Tibial nerve (tissue), 4 donors: ENCODE results near the gene SERINC3. TPM values are rescaled to one million over a fixed set of nuclear protein-coding genes. Genes with fewer than 3 reads are reported as not detected.

Experiments used
- DNase-seq, 2 donors: peaks; one replicate each; pipeline ENCODE4 v3.0.0-alpha.2; 2019; ENCODE audit warnings: low spot score in 2 of 2
- H3K27ac ChIP-seq, 4 donors: fragments of 200-600 bp; sonication (generic) in 3 of 4; one replicate each; pipeline ENCODE4 v1.5.1; 2017 to 2019; ENCODE audit warnings: mild to moderate bottlenecking in 1 of 4
- H3K27me3 ChIP-seq, 2 donors: fragments of 200-600 bp; sonication (generic) in 1 of 2; one replicate each; pipeline versions ENCODE4 v1.5.1 to v1.6.0; 2017 to 2019
- H3K36me3 ChIP-seq, 3 donors: fragments of 200-600 bp; sonication (generic); one replicate each; pipeline ENCODE4 v1.5.1; 2018 to 2019
- H3K4me1 ChIP-seq, 4 donors: fragments of 200-600 bp; sonication (generic) in 3 of 4; one replicate each; pipeline ENCODE4 v1.5.1; 2017 to 2019
- H3K4me3 ChIP-seq, 4 donors: fragments of 200-600 bp; sonication (generic) in 3 of 4; one replicate each; pipeline ENCODE4 v1.5.1; 2017 to 2019; ENCODE audit warnings: mild to moderate bottlenecking in 1 of 4, moderate library complexity in 1 of 4
- H3K9me3 ChIP-seq, 4 donors: fragments of 200-600 bp; sonication (generic) in 3 of 4; one replicate each; pipeline ENCODE4 v1.5.1; 2017 to 2019
- CTCF ChIP-seq, 5 experiments: fragments of 200-600 bp in 3 of 5; fragments of 450-650 bp in 2 of 5; sonication (generic) in 3 of 5; IDR thresholded peaks; one replicate each; pipeline ENCODE4 v1.5.1; 2016 to 2019; ENCODE audit warnings: antibody characterized with exemption in 5 of 5, mild to moderate bottlenecking in 3 of 5, moderate library complexity in 2 of 5
- EP300 ChIP-seq, 2 donors: sonication (generic); formaldehyde crosslinking; IDR thresholded peaks; one replicate each; pipeline ENCODE4 v1.6.1; 2017; ENCODE audit warnings: antibody characterized with exemption in 2 of 2, mild to moderate bottlenecking in 1 of 2
- POLR2A ChIP-seq, 2 donors: fragments of 450-650 bp; IDR thresholded peaks; one replicate each; pipeline ENCODE4 v1.6.1; 2017; ENCODE audit warnings: antibody characterized with exemption in 2 of 2, mild to moderate bottlenecking in 2 of 2, moderate library complexity in 2 of 2
- WGBS, 2 donors: methylation state at CpG; one replicate each; pipeline ENCODE4 v1.1.5; 2018; 5-methylcytosine and 5-hydroxymethylcytosine counted together
- total RNA-seq, 4 donors: library from RNA; depleted of rRNA; stranded (reverse); fragments of >200 nt; gene quantifications; one replicate each; pipeline ENCODE4 v1.1.0, GENCODE V29; 2016

Gene SERINC3
- total RNA-seq, 4 donors from 2014 or later, result 59.7 to 97.5 (median 86.7) TPM

- no peak for DNase-seq
- no peak for TF ChIP-seq POLR2A (IDR thresholded peaks at IDR 0.05)
- no peak for TF ChIP-seq EP300 (IDR thresholded peaks at IDR 0.05)
- no peak for TF ChIP-seq CTCF (IDR thresholded peaks at IDR 0.05)
- no peak overlapping the region for H3K4me3 ChIP-seq
- H3K27ac ChIP-seq, result no peak overlapping the region
- no peaks in the 10 kb centered on the region for H3K27me3 ChIP-seq
- no peaks in the 10 kb centered on the region for H3K36me3 ChIP-seq
- H3K4me1 ChIP-seq, result peaks cover 0 to 18% (median 1%) of the 10 kb centered on the region in 4 donors
- whole genome bisulfite sequencing, 2 donors, result 62 to 69% methylated on average over 5 of the region's 5 CpGs
- no peaks in the 10 kb centered on the region for H3K9me3 ChIP-seq
Measured at GRCh38 chr20:44470327-44470726, 51.5 kb downstream of the SERINC3 start.

- Histone ChIP-seq H3K27ac (peak overlapping the region in 3 of 4 donors; percentile 32 to 81 (median 33)), H3K4me3 (no peak overlapping the region), H3K4me1 (peaks cover 0 to 11% (median 1%) of the 10 kb centered on the region in 4 donors), H3K9me3 (no peaks in the 10 kb centered on the region), H3K27me3 (no peaks in the 10 kb centered on the region), H3K36me3 (no peaks in the 10 kb centered on the region)
- 90 to 91% methylated on average over 8 of the region's 8 CpGs for WGBS, 2 donors
- DNase-seq, result no peak
- TF ChIP-seq POLR2A (IDR thresholded peaks at IDR 0.05), result no peak
- no peak for TF ChIP-seq EP300 (IDR thresholded peaks at IDR 0.05)
- TF ChIP-seq CTCF (IDR thresholded peaks at IDR 0.05), result no peak
Measured at GRCh38 chr20:44468044-44468782, 53.7 kb downstream of the SERINC3 start.

DNA sequence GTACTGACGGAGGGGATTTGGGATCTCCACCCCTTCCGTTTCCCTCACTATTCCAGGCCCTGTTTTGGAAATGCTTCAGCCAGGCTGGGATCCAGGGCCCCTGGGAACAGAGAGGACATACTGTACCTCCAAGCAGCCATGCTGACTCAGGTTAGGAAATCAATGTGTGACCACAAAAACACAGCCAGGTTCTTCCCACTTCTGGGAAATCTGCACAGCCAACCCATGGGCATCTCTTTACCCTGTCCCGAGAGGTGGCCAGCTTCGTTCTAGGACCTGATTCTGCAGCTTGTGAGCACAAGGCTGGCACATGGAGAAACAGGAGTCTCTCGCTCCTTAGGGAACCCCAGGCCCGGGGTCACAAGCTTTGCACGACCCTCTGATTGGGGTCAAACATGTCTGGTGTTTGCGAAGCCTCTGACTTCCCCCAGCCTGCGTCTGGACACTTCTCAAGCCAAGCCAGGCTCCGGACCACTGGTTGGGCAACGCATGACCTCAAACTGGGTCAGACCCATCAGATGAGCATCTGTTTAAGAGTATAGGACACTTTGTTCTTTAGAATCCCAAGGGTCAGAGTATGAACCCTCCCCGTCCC, 54.5 kb downstream of the SERINC3 start:
- Histone ChIP-seq H3K27ac (peak overlapping the region in 1 of 4 donors; percentile 81), H3K36me3 (no peaks in the 10 kb centered on the region), H3K4me1 (peaks cover 0 to 11% (median 1%) of the 10 kb centered on the region in 4 donors), H3K4me3 (no peak overlapping the region), H3K9me3 (no peaks in the 10 kb centered on the region), H3K27me3 (no peaks in the 10 kb centered on the region)
- peak; percentile 75 to 90 for DNase-seq
- TF ChIP-seq CTCF (IDR thresholded peaks at IDR 0.05) (peak in 1 of 5 experiments; percentile 9), POLR2A (IDR thresholded peaks at IDR 0.05) (no peak), EP300 (IDR thresholded peaks at IDR 0.05) (peak; percentile 66 to 92)
- 38 to 53% methylated on average over 12 of the region's 12 CpGs for WGBS, 2 donors

GRCh38 chr20:44465001-44465560, 56.8 kb downstream of the SERINC3 start:
- no peak for DNase-seq
- TF ChIP-seq EP300 (IDR thresholded peaks at IDR 0.05), result peak in 1 of 2 donors; percentile 17
- no peak for TF ChIP-seq POLR2A (IDR thresholded peaks at IDR 0.05)
- no peak for TF ChIP-seq CTCF (IDR thresholded peaks at IDR 0.05)
- Histone ChIP-seq H3K36me3 (no peaks in the 10 kb centered on the region), H3K9me3 (no peaks in the 10 kb centered on the region), H3K27me3 (no peaks in the 10 kb centered on the region), H3K27ac (peak overlapping the region in 1 of 4 donors; percentile 81), H3K4me1 (peaks cover 0 to 11% (median 1%) of the 10 kb centered on the region in 4 donors), H3K4me3 (no peak overlapping the region)
- WGBS, 2 donors, result 50% methylated on average over 3 of the region's 3 CpGs

- Histone ChIP-seq H3K27me3 (no peaks in the 10 kb centered on the region), H3K9me3 (no peaks in the 10 kb centered on the region), H3K36me3 (no peaks in the 10 kb centered on the region), H3K4me1 (peaks cover 0 to 11% (median 1%) of the 10 kb centered on the region in 4 donors), H3K27ac (peak overlapping the region in 1 of 4 donors; percentile 81), H3K4me3 (no peak overlapping the region)
- WGBS, 2 donors, result 90% methylated on average over 3 of the region's 3 CpGs
- no peak for DNase-seq
- TF ChIP-seq CTCF (IDR thresholded peaks at IDR 0.05) (no peak), EP300 (IDR thresholded peaks at IDR 0.05) (no peak), POLR2A (IDR thresholded peaks at IDR 0.05) (no peak)
Measured at GRCh38 chr20:44464514-44464913, 57.4 kb downstream of the SERINC3 start.
